Measurements from ENCODE around the gene TEX29. TPM values are rescaled to one million over a fixed set of nuclear protein-coding genes. Genes with fewer than 3 reads are reported as not detected.

The TEX29 gene
- total RNA-seq, 1 experiment from 2014 or later, result not detected

GRCh38 chr13:111354789-111355188 is 34.3 kb downstream of the TEX29 start:
- CTCF ChIA-PET, result no interaction called here
- H3K27me3 Mint-ChIP-seq (ENCODE audit: insufficient read depth, unreplicated experiment), result peaks cover 42% of the 10 kb centered on the region
- no TSS peak for BruUV-seq (replicated peaks)
- no peak for DNase-seq (ENCODE audit: unreplicated experiment)
- H3K27ac Mint-ChIP-seq (ENCODE audit: low read depth, unreplicated experiment), result no peak overlapping the region
- no peak overlapping the region for H3K4me3 Mint-ChIP-seq (ENCODE audit: unreplicated experiment)
- no peak for TF ChIP-seq CTCF (IDR thresholded peaks at IDR 0.05; ENCODE audit: unreplicated experiment)
- POLR2A ChIA-PET, result no interaction called here
- peaks cover 6% of the 10 kb centered on the region for H3K36me3 Mint-ChIP-seq (ENCODE audit: insufficient read depth, unreplicated experiment)
- peaks cover 12% of the 10 kb centered on the region for H3K9me3 Mint-ChIP-seq (ENCODE audit: unreplicated experiment)
- intact Hi-C loops (cut with micrococcal nuclease), result no loop called here
- H3K4me1 Mint-ChIP-seq (ENCODE audit: insufficient read depth, unreplicated experiment), result no peaks in the 10 kb centered on the region

GRCh38 chr13:111356795-111357194 is 36.4 kb downstream of the TEX29 start:
- no TSS peak for BruUV-seq (replicated peaks)
- Mint-ChIP-seq H3K36me3 (ENCODE audit: insufficient read depth, unreplicated experiment) (peaks cover under 1% of the 10 kb centered on the region), H3K27me3 (ENCODE audit: insufficient read depth, unreplicated experiment) (peaks cover 38% of the 10 kb centered on the region), H3K4me1 (ENCODE audit: insufficient read depth, unreplicated experiment) (no peaks in the 10 kb centered on the region), H3K9me3 (ENCODE audit: unreplicated experiment) (peaks cover 9% of the 10 kb centered on the region), H3K27ac (ENCODE audit: low read depth, unreplicated experiment) (no peak overlapping the region), H3K4me3 (ENCODE audit: unreplicated experiment) (no peak overlapping the region)
- no peak for DNase-seq (ENCODE audit: unreplicated experiment)
- CTCF ChIA-PET, result interaction anchor here (1.3 kb wide), 1 partner anchor 76 kb away, joined by 3 read pairs; no protein-coding TSS in a partner anchor
- intact Hi-C loops (cut with micrococcal nuclease), result no loop called here
- no peak for TF ChIP-seq CTCF (IDR thresholded peaks at IDR 0.05; ENCODE audit: unreplicated experiment)
- POLR2A ChIA-PET, result no interaction called here

GRCh38 chr13:111359237-111359915 is 38.9 kb downstream of the TEX29 start:
- intact Hi-C loops (cut with micrococcal nuclease), result no loop called here
- DNase-seq (ENCODE audit: unreplicated experiment), result no peak
- POLR2A ChIA-PET, result interaction anchor here (0.6 kb wide), 1 partner anchor 206 kb away, joined by 3 read pairs; no protein-coding TSS in a partner anchor
- CTCF ChIA-PET, result no interaction called here
- no TSS peak for BruUV-seq (replicated peaks)
- Mint-ChIP-seq H3K9me3 (ENCODE audit: unreplicated experiment) (no peaks in the 10 kb centered on the region), H3K27me3 (ENCODE audit: insufficient read depth, unreplicated experiment) (peaks cover 25% of the 10 kb centered on the region), H3K4me3 (ENCODE audit: unreplicated experiment) (no peak overlapping the region), H3K36me3 (ENCODE audit: insufficient read depth, unreplicated experiment) (no peaks in the 10 kb centered on the region), H3K27ac (ENCODE audit: low read depth, unreplicated experiment) (no peak overlapping the region), H3K4me1 (ENCODE audit: insufficient read depth, unreplicated experiment) (no peaks in the 10 kb centered on the region)
- no peak for TF ChIP-seq CTCF (IDR thresholded peaks at IDR 0.05; ENCODE audit: unreplicated experiment)

GRCh38 chr13:111359930-111360329 is 39.5 kb downstream of the TEX29 start:
- Mint-ChIP-seq H3K4me3 (ENCODE audit: unreplicated experiment) (no peak overlapping the region), H3K36me3 (ENCODE audit: insufficient read depth, unreplicated experiment) (no peaks in the 10 kb centered on the region), H3K27ac (ENCODE audit: low read depth, unreplicated experiment) (no peak overlapping the region), H3K9me3 (ENCODE audit: unreplicated experiment) (no peaks in the 10 kb centered on the region), H3K4me1 (ENCODE audit: insufficient read depth, unreplicated experiment) (no peaks in the 10 kb centered on the region), H3K27me3 (ENCODE audit: insufficient read depth, unreplicated experiment) (peaks cover 20% of the 10 kb centered on the region)
- DNase-seq (ENCODE audit: unreplicated experiment), result no peak
- intact Hi-C loops (cut with micrococcal nuclease), result no loop called here
- CTCF ChIA-PET, result no interaction called here
- POLR2A ChIA-PET, result no interaction called here
- no TSS peak for BruUV-seq (replicated peaks)
- no peak for TF ChIP-seq CTCF (IDR thresholded peaks at IDR 0.05; ENCODE audit: unreplicated experiment)

Data from MCF 10A (cell line).